H1 (cell line): Measurements from ENCODE around the gene MRPL42. TPM values are rescaled to one million over a fixed set of nuclear protein-coding genes. Genes with fewer than 3 reads are reported as not detected.

ENCODE experiments used
- CTCF ChIA-PET: fragments of 300-600 bp; sonication (Branson Sonifier 250); formaldehyde crosslinking; loops from one replicate; lab custom pipeline; 2021; ENCODE audit not compliant: partially characterized antibody; lab: Charles Lee
- POLR2A ChIA-PET: fragments of 300-600 bp; sonication (Branson Sonifier 250); formaldehyde crosslinking; loops from one replicate; lab custom pipeline; 2021; ENCODE audit warnings: inconsistent platforms; ENCODE audit not compliant: partially characterized antibody; lab: Charles Lee
- DNase-seq, 2 experiments: peaks; one replicate each; pipeline versions ENCODE4 v3.0.0 to v3.0.0-alpha.2; 2010 to 2022; ENCODE audit warnings: low spot score in 2 of 2, low read depth in 1 of 2, mixed read lengths in 1 of 2
- FAIRE-seq: peaks from 2 replicates; lab custom pipeline; 2011; peaks lifted over from hg19 to GRCh38; lab: Jason Lieb, UNC
- H2AFZ ChIP-seq: 2 replicates; pipeline ENCODE4 v1.8.1; 2012; ENCODE audit warnings: low read length, inconsistent platforms
- H2AK5ac ChIP-seq: 2 replicates; pipeline ENCODE4 v1.6.1; 2013; ENCODE audit warnings: low read depth, low read length
- H2BK120ac ChIP-seq: replicated peaks from 2 replicates; pipeline ENCODE3; 2013; ENCODE audit warnings: low read depth, low read length, inconsistent platforms
- H2BK12ac ChIP-seq: 2 replicates; pipeline ENCODE4 v1.6.1; 2013; ENCODE audit warnings: low read depth, low read length
- H2BK15ac ChIP-seq: 2 replicates; pipeline ENCODE4 v1.6.1; 2013; ENCODE audit warnings: low read length
- H2BK20ac ChIP-seq: 2 replicates; pipeline ENCODE4 v1.6.1; 2013; ENCODE audit warnings: low read length
- H2BK5ac ChIP-seq: 2 replicates; pipeline ENCODE4 v1.6.1; 2013; ENCODE audit warnings: low read depth, low read length
- H3K14ac ChIP-seq: 2 replicates; pipeline ENCODE4 v1.6.1; 2013; ENCODE audit warnings: inconsistent platforms; ENCODE audit not compliant: insufficient read length
- H3K18ac ChIP-seq: 2 replicates; pipeline ENCODE4 v1.6.1; 2013; ENCODE audit warnings: low read length; ENCODE audit errors: extremely low read depth
- H3K23ac ChIP-seq: 2 replicates; pipeline ENCODE4 v1.6.1; 2013; ENCODE audit warnings: inconsistent platforms; ENCODE audit not compliant: insufficient read length
- H3K23me2 ChIP-seq: 2 replicates; pipeline ENCODE4 v1.6.1; 2013; ENCODE audit warnings: low read depth, low read length
- H3K27ac ChIP-seq: 2 replicates; pipeline ENCODE4 v1.6.1; 2011; ENCODE audit warnings: low read depth, low read length, inconsistent platforms
- H3K27me3 ChIP-seq, 4 experiments: replicated peaks in 1 of 4; 1 replicate in 1 of 4; 2 replicates in 3 of 4; pipeline versions ENCODE4 v1.6.1 to v1.8.1; 2011 to 2013; ENCODE audit warnings: low read length in 3 of 4, mild to moderate bottlenecking in 3 of 4, inconsistent platforms in 2 of 4, mixed read lengths in 2 of 4, moderate library complexity in 1 of 4; ENCODE audit not compliant: control insufficient read depth in 3 of 4, insufficient read depth in 3 of 4; ENCODE audit errors: extremely low read depth in 1 of 4
- H3K36me3 ChIP-seq, 4 experiments: 2 replicates each; pipeline versions ENCODE4 v1.6.1 to v1.8.1; 2011 to 2013; ENCODE audit warnings: mild to moderate bottlenecking in 4 of 4, low read length in 3 of 4, moderate library complexity in 2 of 4, control low read depth in 1 of 4, inconsistent platforms in 1 of 4; ENCODE audit not compliant: insufficient read depth in 4 of 4, control insufficient read depth in 2 of 4
- H3K4ac ChIP-seq: replicated peaks from 2 replicates; pipeline ENCODE3; 2013; ENCODE audit warnings: low read length, low read depth, mixed read lengths, inconsistent platforms; ENCODE audit not compliant: insufficient read length
- H3K4me1 ChIP-seq, 4 experiments: replicated peaks in 1 of 4; 1 replicate in 1 of 4; 2 replicates in 3 of 4; pipeline versions ENCODE4 v1.6.1 to v1.8.1; 2011 to 2013; ENCODE audit warnings: low read length in 3 of 4, inconsistent platforms in 2 of 4, mixed read lengths in 1 of 4; ENCODE audit not compliant: insufficient read depth in 4 of 4, control insufficient read depth in 3 of 4
- H3K4me2 ChIP-seq, 2 experiments: 2 replicates each; pipeline versions ENCODE4 v1.6.1 to v1.8.1; 2011 to 2013; ENCODE audit warnings: low read depth in 2 of 2, low read length in 2 of 2, control low read depth in 1 of 2, inconsistent platforms in 1 of 2, mild to moderate bottlenecking in 1 of 2; ENCODE audit not compliant: insufficient read depth in 1 of 2
- H3K4me3 ChIP-seq, 4 experiments: fragments of 200-600, 300-600 bp in 1 of 4; sonication (generic), shearing (Covaris generic), sonication (Bioruptor Twin) in 1 of 4; 2 replicates each; pipeline versions ENCODE4 v1.5.1 to v1.8.1; 2011 to 2016; ENCODE audit warnings: low read length in 4 of 4, low read depth in 3 of 4, control low read depth in 2 of 4, inconsistent platforms in 2 of 4, mild to moderate bottlenecking in 2 of 4, mixed read lengths in 1 of 4, moderate library complexity in 1 of 4; ENCODE audit not compliant: insufficient read depth in 2 of 4; ENCODE audit errors: extremely low read depth in 1 of 4
- H3K56ac ChIP-seq: replicated peaks from 2 replicates; pipeline ENCODE3; 2013; ENCODE audit warnings: low read depth, mild to moderate bottlenecking, mixed read lengths, low read length, inconsistent platforms; ENCODE audit not compliant: insufficient read length
- H3K79me1 ChIP-seq: 2 replicates; pipeline ENCODE4 v1.6.1; 2013; ENCODE audit warnings: low read depth, low read length, control low read depth
- H3K79me2 ChIP-seq, 2 experiments: 2 replicates each; pipeline versions ENCODE4 v1.6.1 to v1.8.1; 2012 to 2013; ENCODE audit warnings: low read length in 2 of 2, mild to moderate bottlenecking in 2 of 2, inconsistent platforms in 1 of 2; ENCODE audit not compliant: insufficient read depth in 2 of 2, control insufficient read depth in 1 of 2
- H3K9ac ChIP-seq, 4 experiments: replicated peaks in 1 of 4; 1 replicate in 1 of 4; 2 replicates in 3 of 4; pipeline versions ENCODE4 v1.6.1 to v1.8.1; 2011 to 2013; ENCODE audit warnings: low read depth in 3 of 4, low read length in 3 of 4, control low read depth in 2 of 4, mild to moderate bottlenecking in 2 of 4, moderate library complexity in 2 of 4, inconsistent platforms in 1 of 4; ENCODE audit errors: extremely low read depth in 1 of 4
- H3K9me3 ChIP-seq, 2 experiments: 2 replicates each; pipeline versions ENCODE4 v1.6.1 to v1.8.1; 2012 to 2013; ENCODE audit warnings: mild to moderate bottlenecking in 2 of 2, moderate library complexity in 2 of 2, control low read depth in 1 of 2, inconsistent platforms in 1 of 2, low read depth in 1 of 2, low read length in 1 of 2, mixed read lengths in 1 of 2; ENCODE audit not compliant: insufficient read depth in 2 of 2
- H4K20me1 ChIP-seq, 2 experiments: replicated peaks in 1 of 2; 2 replicates each; pipeline versions ENCODE3 to v1.8.1; 2011 to 2013; ENCODE audit warnings: inconsistent platforms in 2 of 2, low read length in 2 of 2, mild to moderate bottlenecking in 1 of 2; ENCODE audit not compliant: insufficient read depth in 2 of 2, control insufficient read depth in 1 of 2
- H4K5ac ChIP-seq: 2 replicates; pipeline ENCODE4 v1.6.1; 2013; ENCODE audit warnings: low read length, low read depth, mixed read lengths, inconsistent platforms; ENCODE audit not compliant: insufficient read length
- H4K8ac ChIP-seq: 2 replicates; pipeline ENCODE4 v1.8.0; 2013; ENCODE audit warnings: mild to moderate bottlenecking, moderate library complexity, low read length, inconsistent platforms; ENCODE audit not compliant: insufficient read depth; ENCODE audit errors: extremely low read depth
- H4K91ac ChIP-seq: replicated peaks from 2 replicates; pipeline ENCODE3; 2013; ENCODE audit warnings: low read length, mixed read lengths, inconsistent platforms; ENCODE audit not compliant: insufficient read length
- FOSL1 ChIP-seq: IDR thresholded peaks from 2 replicates; pipeline ENCODE4 v1.6.1; 2011; ENCODE audit warnings: mild to moderate bottlenecking, low read depth, low read length, moderate library complexity; ENCODE audit not compliant: insufficient read depth
- RXRA ChIP-seq: IDR thresholded peaks from 2 replicates; pipeline ENCODE4 v1.6.1; 2011; ENCODE audit warnings: low read depth, mild to moderate bottlenecking, low read length, moderate library complexity; ENCODE audit not compliant: insufficient read depth
- SAP30 ChIP-seq: fragments of 300-600 bp; sonication (generic); IDR thresholded peaks from 2 replicates; pipeline ENCODE4 v1.7.1; 2012; ENCODE audit warnings: low read length, moderate library complexity, mild to moderate bottlenecking, inconsistent platforms; ENCODE audit not compliant: insufficient read depth, insufficient replicate concordance
- ZNF274 ChIP-seq: IDR thresholded peaks from 2 replicates; pipeline ENCODE4 v1.7.0; 2012; ENCODE audit warnings: low read length, borderline replicate concordance; ENCODE audit errors: extremely low read depth
- WGBS, 2 experiments: shearing (Covaris generic) in 1 of 2; methylation state at CpG; one replicate each; pipeline versions ENCODE4 v1.1.6 to v1.1.7; 2013 to 2015; ENCODE audit warnings: low lambda C conversion rate in 2 of 2, mixed read lengths in 2 of 2, inconsistent platforms in 1 of 2, low coverage in 1 of 2, missing lambda C conversion rate in 1 of 2; ENCODE audit not compliant: insufficient replicate concordance in 2 of 2, insufficient coverage in 1 of 2, insufficient read length in 1 of 2; ENCODE audit errors: extremely low coverage in 1 of 2, missing lambda C conversion rate in 1 of 2; 5-methylcytosine and 5-hydroxymethylcytosine counted together
- polyA plus RNA-seq, 7 experiments: library from polyadenylated mRNA; depleted of rRNA in 3 of 7; stranded (reverse) in 5 of 7; unstranded in 2 of 7; fragments of >200 nt in 5 of 7; fragments of 200-250 nt in 2 of 7; gene quantifications; 1 replicate in 5 of 7; 2 replicates in 1 of 7; 4 replicates in 1 of 7; pipeline versions ENCODE4 v1.2.1 to v1.2.3, GENCODE V29; 2011 to 2013; ENCODE audit warnings: missing spikeins in 2 of 7, mixed read lengths in 2 of 7
- total RNA-seq: library from RNA; stranded (reverse); fragmentation: NEBNext Ultra II Directional; extraction: Animal tissue kit (Norgen Biotek cat#: 25700); gene quantifications from 2 replicates; pipeline ENCODE4 v1.2.1, GENCODE V29; 2021

Gene MRPL42
- total and polyA plus RNA-seq, 2 of the 8 experiments (the other 6 are each of a cell fraction or from before 2014, with no cell fraction given): 110 to 176 TPM

GRCh38 chr12:93482721-93483120, 15.4 kb downstream of the MRPL42 start:
- H2BK20ac ChIP-seq: no peak overlapping the region
- 0 out of 2 replicates have a peak, but pooled peaks cover 3% of the 10 kb centered on the region for H3K79me1 ChIP-seq
- H2AFZ ChIP-seq: no peak overlapping the region
- no peak overlapping the region for H3K56ac ChIP-seq
- H3K4me2 ChIP-seq: no peak overlapping the region
- H4K8ac ChIP-seq: no peak overlapping the region
- no peak overlapping the region for H4K5ac ChIP-seq
- no peaks in the 10 kb centered on the region for H3K4me1 ChIP-seq
- DNase-seq (no peak), FAIRE-seq (no peak)
- H3K79me2 ChIP-seq: peaks cover 0 to 14% of the 10 kb centered on the region in 2 experiments; a peak in 2 of 4 replicates
- H3K4me3 ChIP-seq: no peak overlapping the region
- H3K9me3 ChIP-seq: no peaks in the 10 kb centered on the region
- H3K9ac ChIP-seq: no peak overlapping the region
- H3K36me3 ChIP-seq: peaks cover 32 to 84% (median 59%) of the 10 kb centered on the region in 4 experiments
- ChIA-PET POLR2A (interaction anchor here (0.6 to 1.8 kb wide), 3 partner anchors 12 to 32 kb away, joined by 3 to 5 read pairs (median 4); partner anchors contain the start of gene MRPL42), CTCF (interaction anchor here (1.3 to 1.5 kb wide), 2 partner anchors 10 to 16 kb away, joined by 4 to 5 read pairs; partner anchors contain the start of gene MRPL42)
- H2BK120ac ChIP-seq: no peak overlapping the region
- 89% methylated on average over 5 of the region's 5 CpGs; no CpG with 5 or more reads in 1 of the 2 experiments for WGBS, 2 experiments
- no peaks in the 10 kb centered on the region for H3K27me3 ChIP-seq
- peaks cover 5 to 16% of the 10 kb centered on the region in 2 experiments for H4K20me1 ChIP-seq
- no peak overlapping the region for H2BK15ac ChIP-seq
- no peak overlapping the region for H3K4ac ChIP-seq
- H4K91ac ChIP-seq: no peak overlapping the region
- no peak overlapping the region for H3K27ac ChIP-seq
- no peak overlapping the region for H3K14ac ChIP-seq
- H2BK12ac ChIP-seq: no peak overlapping the region
- no peak overlapping the region for H2AK5ac ChIP-seq
- peaks cover 3% of the 10 kb centered on the region; the same call in 1 of the 2 replicates for H3K23me2 ChIP-seq
- no peak overlapping the region for H2BK5ac ChIP-seq
- no peak overlapping the region for H3K18ac ChIP-seq
- H3K23ac ChIP-seq: no peak overlapping the region
- no peak for TF ChIP-seq RXRA
- no peak for TF ChIP-seq SAP30
- TF ChIP-seq ZNF274: no peak
- no peak for TF ChIP-seq FOSL1
